ENCODE measurements around the gene AGAP2. TPM values are rescaled to one million over a fixed set of nuclear protein-coding genes. Genes with fewer than 3 reads are reported as not detected.

Gene AGAP2
- total RNA-seq, 1 donor from 2014 or later = 0.29 TPM

DNA sequence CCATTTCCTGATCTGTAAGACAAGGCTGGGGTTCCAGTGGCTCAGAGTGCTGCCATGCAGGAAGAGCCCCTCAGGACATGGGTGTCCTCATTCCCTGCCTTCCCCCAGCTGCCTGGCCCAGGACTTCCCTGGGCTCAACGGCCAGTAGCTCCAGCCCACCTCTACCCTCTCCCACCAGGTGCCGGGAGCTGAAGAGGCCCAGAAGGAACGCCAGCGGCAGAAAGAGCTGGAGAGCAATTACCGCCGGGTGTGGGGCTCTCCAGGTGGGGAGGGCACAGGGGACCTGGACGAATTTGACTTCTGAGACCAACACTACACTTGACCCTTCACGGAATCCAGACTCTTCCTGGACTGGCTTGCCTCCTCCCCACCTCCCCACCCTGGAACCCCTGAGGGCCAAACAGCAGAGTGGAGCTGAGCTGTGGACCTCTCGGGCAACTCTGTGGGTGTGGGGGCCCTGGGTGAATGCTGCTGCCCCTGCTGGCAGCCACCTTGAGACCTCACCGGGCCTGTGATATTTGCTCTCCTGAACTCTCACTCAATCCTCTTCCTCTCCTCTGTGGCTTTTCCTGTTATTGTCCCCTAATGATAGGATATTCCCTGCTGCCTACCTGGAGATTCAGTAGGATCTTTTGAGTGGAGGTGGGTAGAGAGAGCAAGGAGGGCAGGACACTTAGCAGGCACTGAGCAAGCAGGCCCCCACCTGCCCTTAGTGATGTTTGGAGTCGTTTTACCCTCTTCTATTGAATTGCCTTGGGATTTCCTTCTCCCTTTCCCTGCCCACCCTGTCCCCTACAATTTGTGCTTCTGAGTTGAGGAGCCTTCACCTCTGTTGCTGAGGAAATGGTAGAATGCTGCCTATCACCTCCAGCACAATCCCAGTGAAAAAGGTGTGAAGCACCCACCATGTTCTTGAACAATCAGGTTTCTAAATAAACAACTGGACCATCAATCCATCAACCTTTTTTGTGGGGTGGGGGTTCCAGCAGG lies 17.6 kb downstream of the AGAP2 start:
- TF ChIP-seq, protein P1, sequence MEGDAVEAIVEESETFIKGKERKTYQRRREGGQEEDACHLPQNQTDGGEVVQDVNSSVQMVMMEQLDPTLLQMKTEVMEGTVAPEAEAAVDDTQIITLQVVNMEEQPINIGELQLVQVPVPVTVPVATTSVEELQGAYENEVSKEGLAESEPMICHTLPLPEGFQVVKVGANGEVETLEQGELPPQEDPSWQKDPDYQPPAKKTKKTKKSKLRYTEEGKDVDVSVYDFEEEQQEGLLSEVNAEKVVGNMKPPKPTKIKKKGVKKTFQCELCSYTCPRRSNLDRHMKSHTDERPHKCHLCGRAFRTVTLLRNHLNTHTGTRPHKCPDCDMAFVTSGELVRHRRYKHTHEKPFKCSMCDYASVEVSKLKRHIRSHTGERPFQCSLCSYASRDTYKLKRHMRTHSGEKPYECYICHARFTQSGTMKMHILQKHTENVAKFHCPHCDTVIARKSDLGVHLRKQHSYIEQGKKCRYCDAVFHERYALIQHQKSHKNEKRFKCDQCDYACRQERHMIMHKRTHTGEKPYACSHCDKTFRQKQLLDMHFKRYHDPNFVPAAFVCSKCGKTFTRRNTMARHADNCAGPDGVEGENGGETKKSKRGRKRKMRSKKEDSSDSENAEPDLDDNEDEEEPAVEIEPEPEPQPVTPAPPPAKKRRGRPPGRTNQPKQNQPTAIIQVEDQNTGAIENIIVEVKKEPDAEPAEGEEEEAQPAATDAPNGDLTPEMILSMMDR (IDR thresholded peaks at IDR 0.05; ENCODE audit: unreplicated experiment) = no peak
- H3K4me3 Mint-ChIP-seq (ENCODE audit: low read depth) = no peak overlapping the region
- no peak overlapping the region for H3K27ac Mint-ChIP-seq
- peaks cover 31% of the 10 kb centered on the region for H3K27me3 Mint-ChIP-seq
- H3K4me1 Mint-ChIP-seq (ENCODE audit: low read depth) = no peaks in the 10 kb centered on the region
- H3K36me3 Mint-ChIP-seq (ENCODE audit: insufficient read depth) = peaks cover 14% of the 10 kb centered on the region
- H3K9me3 Mint-ChIP-seq (ENCODE audit: low read depth) = no peaks in the 10 kb centered on the region
- DNase-seq (ENCODE audit: low spot score, unreplicated experiment) = no peak

DNA sequence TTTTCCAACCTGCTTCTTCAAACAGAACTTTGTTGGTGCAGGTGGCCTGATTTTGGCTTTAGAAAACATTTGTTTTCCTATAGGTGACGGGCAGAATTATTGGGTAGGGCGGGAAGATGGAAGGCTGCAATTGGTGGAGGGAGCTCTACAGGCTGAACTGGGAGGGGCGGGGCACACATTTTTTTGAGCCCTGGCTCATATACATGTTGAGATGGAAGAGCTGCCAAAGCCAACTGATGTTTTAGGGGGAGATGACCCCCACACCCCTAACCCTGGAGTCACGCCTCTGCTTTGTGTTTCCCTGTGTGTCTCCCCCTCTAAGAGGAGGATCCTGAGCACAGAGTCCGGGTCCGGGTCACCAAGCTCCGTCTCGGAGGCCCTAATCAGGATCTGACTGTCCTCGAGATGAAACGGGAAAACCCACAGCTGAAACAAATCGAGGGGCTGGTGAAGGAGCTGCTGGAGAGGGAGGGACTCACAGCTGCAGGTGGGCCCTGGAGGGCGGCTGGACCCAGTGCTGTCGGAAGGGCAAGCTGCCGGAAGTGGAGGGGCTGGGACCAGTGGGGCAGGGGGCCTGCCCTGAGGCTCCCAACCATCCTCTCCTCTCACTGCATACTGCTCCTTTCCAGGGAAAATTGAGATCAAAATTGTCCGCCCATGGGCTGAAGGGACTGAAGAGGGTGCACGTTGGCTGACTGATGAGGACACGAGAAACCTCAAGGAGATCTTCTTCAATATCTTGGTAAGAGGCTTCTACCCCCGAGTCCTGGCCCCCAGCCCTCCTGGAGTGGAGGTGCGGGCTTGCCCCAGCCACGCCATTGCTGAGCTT lies 18.6 kb downstream of the AGAP2 start:
- Mint-ChIP-seq H3K36me3 (ENCODE audit: insufficient read depth) (peaks cover 17% of the 10 kb centered on the region), H3K4me3 (ENCODE audit: low read depth) (no peak overlapping the region), H3K4me1 (ENCODE audit: low read depth) (no peaks in the 10 kb centered on the region), H3K27ac (no peak overlapping the region), H3K9me3 (ENCODE audit: low read depth) (no peaks in the 10 kb centered on the region), H3K27me3 (peaks cover 24% of the 10 kb centered on the region)
- DNase-seq (ENCODE audit: low spot score, unreplicated experiment) = no peak
- TF ChIP-seq, protein P1 (IDR thresholded peaks at IDR 0.05; ENCODE audit: unreplicated experiment) = no peak

DNA sequence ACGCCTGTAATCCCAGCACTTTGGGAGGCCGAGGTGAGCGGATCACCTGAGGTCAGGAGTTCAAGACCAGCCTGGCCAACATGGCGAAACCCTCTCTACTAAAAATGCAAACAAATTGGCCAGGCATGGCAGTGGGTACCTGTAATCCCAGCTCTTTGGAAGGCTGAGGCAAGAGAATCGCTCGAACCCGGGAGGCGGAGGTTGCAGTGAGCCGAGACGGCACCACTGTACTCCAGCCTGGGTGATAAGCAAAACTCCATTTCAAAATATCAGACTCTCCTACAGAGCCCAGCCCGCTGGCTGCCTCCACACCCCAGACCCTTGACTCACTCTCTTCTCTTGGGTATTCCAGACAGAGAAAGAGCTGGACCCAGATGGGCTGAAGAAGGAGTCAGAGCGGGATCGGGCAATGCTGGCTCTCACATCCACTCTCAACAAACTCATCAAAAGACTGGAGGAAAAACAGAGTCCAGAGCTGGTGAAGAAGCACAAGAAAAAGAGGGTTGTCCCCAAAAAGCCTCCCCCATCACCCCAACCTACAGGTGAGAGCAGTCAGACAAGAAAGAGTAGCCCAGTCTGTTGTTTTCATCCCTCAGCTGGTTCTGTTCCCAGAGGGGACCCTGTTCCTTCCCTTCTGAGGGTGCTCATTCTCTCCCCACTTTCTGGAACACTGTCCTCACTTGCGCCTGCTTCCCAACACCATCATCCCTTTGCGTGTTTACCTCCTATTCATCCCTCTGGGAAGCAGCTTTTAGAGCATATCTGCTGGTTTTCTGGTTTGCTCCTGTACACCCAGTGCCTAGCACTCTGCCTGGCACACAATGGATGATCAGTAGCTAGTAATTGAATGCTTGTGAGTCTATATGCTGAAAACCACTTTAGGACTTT lies 19.7 kb downstream of the AGAP2 start:
- no peaks in the 10 kb centered on the region for H3K9me3 Mint-ChIP-seq (ENCODE audit: low read depth)
- H3K27ac Mint-ChIP-seq = no peak overlapping the region
- no peaks in the 10 kb centered on the region for H3K4me1 Mint-ChIP-seq (ENCODE audit: low read depth)
- H3K4me3 Mint-ChIP-seq (ENCODE audit: low read depth) = no peak overlapping the region
- TF ChIP-seq, protein P1 (IDR thresholded peaks at IDR 0.05; ENCODE audit: unreplicated experiment) = no peak
- DNase-seq (ENCODE audit: low spot score, unreplicated experiment) = no peak
- H3K36me3 Mint-ChIP-seq (ENCODE audit: insufficient read depth) = peaks cover 17% of the 10 kb centered on the region
- H3K27me3 Mint-ChIP-seq = peaks cover 13% of the 10 kb centered on the region

DNA sequence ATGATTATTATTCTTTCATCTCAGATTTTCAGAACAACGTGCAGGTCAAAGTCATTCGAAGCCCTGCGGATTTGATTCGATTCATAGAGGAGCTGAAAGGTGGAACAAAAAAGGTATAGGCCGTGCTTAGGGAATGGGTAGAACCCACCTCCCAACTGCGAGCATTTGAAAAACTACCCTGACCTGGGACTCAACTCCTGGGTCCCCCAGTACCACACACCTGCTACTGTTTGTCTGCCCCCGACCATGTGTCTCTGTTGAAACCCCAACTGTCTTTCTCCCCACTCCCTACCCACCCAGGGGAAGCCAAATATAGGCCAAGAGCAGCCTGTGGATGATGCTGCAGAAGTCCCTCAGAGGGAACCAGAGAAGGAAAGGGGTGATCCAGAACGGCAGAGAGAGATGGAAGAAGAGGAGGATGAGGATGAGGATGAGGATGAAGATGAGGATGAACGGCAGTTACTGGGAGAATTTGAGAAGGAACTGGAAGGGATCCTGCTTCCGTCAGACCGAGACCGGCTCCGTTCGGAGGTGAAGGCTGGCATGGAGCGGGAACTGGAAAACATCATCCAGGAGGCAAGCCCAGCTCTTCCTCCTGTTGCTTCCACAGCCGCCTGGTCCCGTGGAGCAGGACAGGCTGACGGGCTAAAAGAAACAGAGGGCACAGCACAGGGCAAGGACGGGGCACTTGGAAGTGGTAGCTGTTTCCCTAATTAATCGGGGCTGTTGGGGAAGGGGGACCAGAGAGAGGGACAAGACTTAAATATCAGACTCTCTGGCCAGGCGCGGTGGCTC lies 20.5 kb downstream of the AGAP2 start:
- no peak for DNase-seq (ENCODE audit: low spot score, unreplicated experiment)
- Mint-ChIP-seq H3K4me1 (ENCODE audit: low read depth) (no peaks in the 10 kb centered on the region), H3K4me3 (ENCODE audit: low read depth) (no peak overlapping the region), H3K27ac (no peak overlapping the region), H3K27me3 (peaks cover 5% of the 10 kb centered on the region), H3K9me3 (ENCODE audit: low read depth) (no peaks in the 10 kb centered on the region), H3K36me3 (ENCODE audit: insufficient read depth) (peaks cover 18% of the 10 kb centered on the region)
- TF ChIP-seq, protein P1 (IDR thresholded peaks at IDR 0.05; ENCODE audit: unreplicated experiment) = no peak

Data from progenitor cell of endocrine pancreas (in vitro differentiated cells).